Endothelial cell of coronary artery (primary cell): ENCODE measurements around the gene CLDN24. TPM values are rescaled to one million over a fixed set of nuclear protein-coding genes. Genes with fewer than 3 reads are reported as not detected.

ENCODE experiments used
- total RNA-seq: library from RNA; depleted of rRNA; stranded (reverse); fragments of >200 nt; gene quantifications from 2 replicates; pipeline ENCODE4 v1.2.3, GENCODE V29; 2014

CLDN24 gene
- not detected in 2 replicates for total RNA-seq

DNA sequence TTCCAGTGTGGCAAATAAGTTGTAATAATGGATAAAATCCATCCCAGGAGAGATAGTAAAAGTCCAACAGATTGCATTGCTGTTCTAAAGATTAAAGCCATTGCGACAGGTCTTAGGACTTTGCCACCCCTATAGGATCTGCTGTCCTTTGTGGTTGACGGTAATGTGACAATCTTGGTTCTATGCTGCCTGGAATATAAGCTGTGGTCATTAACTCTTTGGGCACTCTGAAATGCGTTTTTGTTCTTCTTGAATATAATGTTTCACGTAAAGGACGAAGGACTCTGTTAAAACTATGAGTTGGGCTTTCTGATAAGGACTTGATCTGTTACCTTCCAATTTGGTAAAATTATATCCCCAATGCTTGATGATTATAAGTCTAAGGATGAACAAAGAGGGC lies at the start of gene CLDN24:
TSS of gene CLDN24 (minus strand) at position 101 of the 400 bp plus-strand sequence. CDS start at position 101, 0 bp downstream.

GRCh38 chr4:183320211-183321059 lies 1.8 kb downstream of the CLDN24 start, which contains the start of gene CLDN22:
CLDN22 (minus strand) TSS chr4:183320276; CDS start chr4:183320218, 58 bp downstream.

Other genes with a start within 250 kb of the CLDN24 start
- gene WWC2, start 223.2 kb downstream of the CLDN24 start, total RNA-seq = 20.9 and 39.5 TPM in 2 replicates
- not detected in 2 replicates for gene CLDN22, start 2.1 kb downstream of the CLDN24 start, total RNA-seq
- 13.1 TPM in 2 replicates for gene CDKN2AIP, start 122.2 kb upstream of the CLDN24 start, total RNA-seq
- gene ING2, start 182.6 kb upstream of the CLDN24 start, total RNA-seq = 6.7 and 7.6 TPM in 2 replicates